IPS DF 19.7 (cell line): ENCODE data around the gene VCAN.

ENCODE experiments used
- DNase-seq: peaks from one replicate; pipeline ENCODE4 v3.0.0-alpha.2; 2013; ENCODE audit warnings: low read depth, low spot score

Gene VCAN

DNA sequence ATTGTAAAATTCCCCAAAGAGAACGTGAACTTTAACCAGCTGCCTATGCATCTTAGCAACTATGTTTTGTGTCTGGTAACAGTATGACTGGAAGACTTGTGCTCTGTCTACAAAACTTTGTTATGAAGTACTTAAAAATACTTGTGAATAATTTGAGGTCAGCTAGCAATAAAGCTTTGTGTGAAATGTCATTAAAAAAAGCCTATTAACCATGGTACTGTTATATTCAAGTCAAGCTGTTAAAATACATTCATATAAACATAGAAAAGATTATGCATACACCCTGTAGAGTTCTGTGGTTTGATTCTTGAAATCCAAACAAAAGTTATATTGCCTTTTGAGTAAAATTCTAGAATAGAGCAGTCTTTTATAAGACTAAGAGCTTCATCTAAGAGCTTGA, 60.1 kb downstream of the VCAN start:
- no peak for DNase-seq

DNA sequence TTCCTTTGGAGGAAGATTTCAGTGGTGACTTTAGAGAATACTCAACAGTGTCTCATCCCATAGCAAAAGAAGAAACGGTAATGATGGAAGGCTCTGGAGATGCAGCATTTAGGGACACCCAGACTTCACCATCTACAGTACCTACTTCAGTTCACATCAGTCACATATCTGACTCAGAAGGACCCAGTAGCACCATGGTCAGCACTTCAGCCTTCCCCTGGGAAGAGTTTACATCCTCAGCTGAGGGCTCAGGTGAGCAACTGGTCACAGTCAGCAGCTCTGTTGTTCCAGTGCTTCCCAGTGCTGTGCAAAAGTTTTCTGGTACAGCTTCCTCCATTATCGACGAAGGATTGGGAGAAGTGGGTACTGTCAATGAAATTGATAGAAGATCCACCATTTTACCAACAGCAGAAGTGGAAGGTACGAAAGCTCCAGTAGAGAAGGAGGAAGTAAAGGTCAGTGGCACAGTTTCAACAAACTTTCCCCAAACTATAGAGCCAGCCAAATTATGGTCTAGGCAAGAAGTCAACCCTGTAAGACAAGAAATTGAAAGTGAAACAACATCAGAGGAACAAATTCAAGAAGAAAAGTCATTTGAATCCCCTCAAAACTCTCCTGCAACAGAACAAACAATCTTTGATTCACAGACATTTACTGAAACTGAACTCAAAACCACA, 67.4 kb downstream of the VCAN start:
- no peak for DNase-seq

DNA sequence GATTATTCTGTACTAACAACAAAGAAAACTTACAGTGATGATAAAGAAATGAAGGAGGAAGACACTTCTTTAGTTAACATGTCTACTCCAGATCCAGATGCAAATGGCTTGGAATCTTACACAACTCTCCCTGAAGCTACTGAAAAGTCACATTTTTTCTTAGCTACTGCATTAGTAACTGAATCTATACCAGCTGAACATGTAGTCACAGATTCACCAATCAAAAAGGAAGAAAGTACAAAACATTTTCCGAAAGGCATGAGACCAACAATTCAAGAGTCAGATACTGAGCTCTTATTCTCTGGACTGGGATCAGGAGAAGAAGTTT, 67.9 kb downstream of the VCAN start:
- no peak for DNase-seq

DNA sequence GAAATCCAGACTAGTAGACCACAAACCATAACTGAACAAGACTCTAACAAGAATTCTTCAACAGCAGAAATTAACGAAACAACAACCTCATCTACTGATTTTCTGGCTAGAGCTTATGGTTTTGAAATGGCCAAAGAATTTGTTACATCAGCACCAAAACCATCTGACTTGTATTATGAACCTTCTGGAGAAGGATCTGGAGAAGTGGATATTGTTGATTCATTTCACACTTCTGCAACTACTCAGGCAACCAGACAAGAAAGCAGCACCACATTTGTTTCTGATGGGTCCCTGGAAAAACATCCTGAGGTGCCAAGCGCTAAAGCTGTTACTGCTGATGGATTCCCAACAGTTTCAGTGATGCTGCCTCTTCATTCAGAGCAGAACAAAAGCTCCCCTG, 68.6 kb downstream of the VCAN start:
- DNase-seq, result no peak

DNA sequence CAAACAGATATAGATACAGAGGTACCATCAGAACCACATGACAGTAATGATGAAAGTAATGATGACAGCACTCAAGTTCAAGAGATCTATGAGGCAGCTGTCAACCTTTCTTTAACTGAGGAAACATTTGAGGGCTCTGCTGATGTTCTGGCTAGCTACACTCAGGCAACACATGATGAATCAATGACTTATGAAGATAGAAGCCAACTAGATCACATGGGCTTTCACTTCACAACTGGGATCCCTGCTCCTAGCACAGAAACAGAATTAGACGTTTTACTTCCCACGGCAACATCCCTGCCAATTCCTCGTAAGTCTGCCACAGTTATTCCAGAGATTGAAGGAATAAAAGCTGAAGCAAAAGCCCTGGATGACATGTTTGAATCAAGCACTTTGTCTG, 69.2 kb downstream of the VCAN start:
- DNase-seq, result no peak

DNA sequence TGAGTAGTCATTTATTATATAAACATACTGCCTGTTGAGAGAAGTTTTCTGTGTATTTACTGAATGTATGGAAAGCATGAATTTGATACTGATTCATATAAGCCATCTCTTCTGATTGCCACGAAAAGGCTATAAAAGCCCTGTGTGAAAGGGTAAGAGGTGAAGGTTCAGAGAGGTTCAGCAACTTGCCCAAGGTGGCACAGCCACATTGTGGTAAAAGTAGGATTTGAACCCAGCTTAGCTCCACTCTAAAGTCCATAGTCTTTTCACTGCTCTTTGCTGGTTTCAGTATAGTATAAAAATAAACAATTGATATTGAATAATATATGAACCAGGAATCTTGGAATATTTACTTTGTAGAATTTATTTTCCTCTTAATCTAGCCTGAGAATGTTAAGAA, 71.3 kb downstream of the VCAN start:
- no peak for DNase-seq

DNA sequence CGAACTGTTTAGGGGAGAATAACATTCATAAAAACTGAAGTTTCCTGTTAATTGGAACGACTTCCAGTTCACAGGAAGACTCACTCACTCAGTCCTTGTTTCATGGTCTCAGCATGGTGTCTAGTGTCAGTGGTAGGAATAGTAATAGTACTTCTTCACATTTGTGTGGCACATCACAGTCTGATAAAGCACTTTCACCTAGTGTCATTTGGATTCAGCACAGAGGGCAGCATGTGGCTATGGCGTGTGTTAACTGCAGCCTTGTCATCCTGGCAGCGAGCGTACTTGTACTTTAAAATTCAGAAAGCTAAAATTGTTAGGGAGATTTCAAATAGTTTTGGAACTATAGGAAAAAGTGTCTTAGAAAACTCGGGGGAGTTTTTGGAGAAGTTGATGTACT, 72.4 kb downstream of the VCAN start:
- no peak for DNase-seq

DNA sequence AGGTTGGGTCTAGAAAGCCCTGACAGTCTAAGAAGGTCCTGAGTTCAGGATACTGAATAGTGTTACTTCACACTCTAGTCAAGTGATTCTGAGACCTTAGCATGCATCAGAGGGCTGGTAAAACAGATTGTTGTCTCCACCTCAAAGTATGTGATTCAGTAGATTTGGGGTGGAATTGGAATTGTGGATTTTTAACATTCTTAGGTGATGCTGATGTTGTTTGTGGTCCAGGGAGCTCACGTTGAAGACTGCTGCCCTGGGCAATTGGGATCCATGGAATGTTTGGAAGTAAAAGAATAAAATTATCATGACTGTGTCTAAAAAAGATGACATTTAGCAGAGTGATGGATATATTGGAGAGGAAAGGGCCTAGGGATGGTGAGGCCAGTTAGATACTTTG, 75.6 kb downstream of the VCAN start:
- no peak for DNase-seq

DNA sequence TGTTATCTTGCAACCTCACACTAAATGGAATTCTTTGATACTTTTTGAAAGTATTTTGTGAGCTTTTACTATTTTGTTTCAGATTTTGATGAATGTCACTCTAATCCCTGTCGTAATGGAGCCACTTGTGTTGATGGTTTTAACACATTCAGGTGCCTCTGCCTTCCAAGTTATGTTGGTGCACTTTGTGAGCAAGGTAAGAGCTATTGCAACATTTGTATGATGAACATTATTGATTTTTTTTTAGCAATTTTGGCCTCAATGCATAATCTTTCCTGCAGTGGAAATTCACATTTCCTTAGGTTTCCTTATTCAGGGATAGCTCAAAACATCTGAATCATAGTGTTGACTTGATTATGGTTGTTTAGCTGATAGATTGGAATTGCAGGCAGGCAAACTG, 76.3 kb downstream of the VCAN start:
- no peak for DNase-seq

DNA sequence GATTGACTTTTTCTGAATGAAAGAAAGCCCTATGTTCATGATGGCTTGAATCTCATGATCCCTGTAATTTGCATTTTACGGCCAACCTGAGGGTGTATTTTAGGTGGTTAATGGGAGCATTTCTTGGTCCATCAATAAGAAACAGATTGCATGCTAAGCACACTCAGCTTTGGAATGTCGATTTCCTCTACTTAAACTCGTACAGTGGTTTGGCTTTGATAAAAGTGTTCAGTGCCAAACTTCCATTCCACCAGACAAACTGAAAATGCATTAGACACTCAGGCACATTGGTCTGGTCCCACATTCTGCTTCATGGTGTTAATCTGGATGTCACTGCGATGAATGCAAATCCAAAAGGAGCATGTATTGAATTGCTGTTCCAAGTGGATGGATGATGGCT, 77.0 kb downstream of the VCAN start:
- no peak for DNase-seq

DNA sequence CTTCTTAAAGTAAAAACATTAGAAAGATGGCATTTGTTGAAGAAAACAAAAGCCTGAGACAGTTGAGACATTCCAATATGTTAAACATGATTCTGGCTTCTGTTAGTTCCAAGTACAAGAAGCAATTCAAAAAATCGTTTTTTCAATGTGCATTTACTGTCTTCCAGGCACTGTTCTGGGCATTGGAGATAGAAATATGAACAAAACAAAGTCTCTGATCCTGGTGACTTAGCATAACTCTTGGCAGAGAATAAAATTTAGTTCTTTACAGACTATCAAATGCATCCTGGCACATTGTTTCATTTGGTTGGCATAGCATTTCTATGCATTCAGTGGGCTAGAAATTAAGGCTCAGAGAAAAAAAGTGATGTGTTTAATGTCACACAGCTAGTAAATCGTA, 77.5 kb downstream of the VCAN start:
- DNase-seq, result no peak

DNA sequence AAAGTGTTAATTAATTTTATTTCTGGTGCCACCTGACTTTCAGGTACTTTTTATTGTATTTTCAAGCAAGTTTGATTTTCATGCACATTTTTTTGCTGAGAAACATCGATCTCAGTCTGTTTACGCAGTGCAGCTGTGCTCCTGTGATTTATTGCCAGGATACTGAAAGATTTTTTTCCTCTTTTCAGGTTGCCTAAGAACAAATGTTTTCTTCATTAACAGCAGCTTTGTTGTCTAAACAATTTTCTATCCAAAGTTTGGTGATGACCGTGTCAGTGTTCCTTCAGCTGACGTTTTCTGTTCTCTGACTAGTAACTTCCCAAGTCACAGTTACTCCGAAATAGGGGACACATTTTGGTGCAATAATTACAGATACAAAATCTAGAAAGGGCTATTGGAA, 78.1 kb downstream of the VCAN start:
- no peak for DNase-seq

DNA sequence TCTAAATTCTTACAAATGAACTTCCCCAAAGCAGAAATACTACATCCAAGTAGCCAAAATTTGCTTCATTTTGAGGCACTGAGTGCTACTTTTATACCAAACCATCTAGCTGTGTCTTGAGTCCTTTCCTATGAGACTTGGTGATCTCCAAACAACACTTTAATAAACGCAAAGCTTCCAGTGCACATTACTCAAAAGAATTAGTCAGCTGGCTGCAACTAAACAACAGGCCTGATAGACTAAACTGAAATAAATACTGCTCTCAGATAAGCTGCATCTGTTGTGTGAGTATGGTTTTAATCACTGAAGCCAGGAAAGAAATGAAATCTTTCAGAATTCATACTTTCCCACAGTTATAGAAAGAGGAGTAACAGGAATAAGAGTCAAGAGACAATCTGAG, 80.3 kb downstream of the VCAN start:
- DNase-seq, result no peak

DNA sequence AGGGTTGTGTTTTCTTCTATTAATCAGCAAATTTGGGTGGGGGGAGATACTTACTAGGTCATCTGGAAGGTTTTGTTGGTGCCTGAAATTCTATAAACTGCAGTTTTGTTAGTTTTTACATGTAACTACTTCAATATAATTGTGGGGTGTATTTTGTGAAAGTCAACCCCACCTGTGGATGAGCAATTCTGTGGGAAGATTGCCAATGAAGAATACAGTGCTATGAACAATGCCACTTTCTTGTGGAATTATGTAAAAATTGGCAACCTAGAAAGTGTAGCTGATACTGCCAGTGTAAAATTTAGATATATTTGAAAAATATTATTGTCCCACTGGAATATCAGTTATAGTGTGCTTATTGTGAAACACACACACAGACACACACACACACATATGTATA, 80.7 kb downstream of the VCAN start:
- DNase-seq, result no peak

DNA sequence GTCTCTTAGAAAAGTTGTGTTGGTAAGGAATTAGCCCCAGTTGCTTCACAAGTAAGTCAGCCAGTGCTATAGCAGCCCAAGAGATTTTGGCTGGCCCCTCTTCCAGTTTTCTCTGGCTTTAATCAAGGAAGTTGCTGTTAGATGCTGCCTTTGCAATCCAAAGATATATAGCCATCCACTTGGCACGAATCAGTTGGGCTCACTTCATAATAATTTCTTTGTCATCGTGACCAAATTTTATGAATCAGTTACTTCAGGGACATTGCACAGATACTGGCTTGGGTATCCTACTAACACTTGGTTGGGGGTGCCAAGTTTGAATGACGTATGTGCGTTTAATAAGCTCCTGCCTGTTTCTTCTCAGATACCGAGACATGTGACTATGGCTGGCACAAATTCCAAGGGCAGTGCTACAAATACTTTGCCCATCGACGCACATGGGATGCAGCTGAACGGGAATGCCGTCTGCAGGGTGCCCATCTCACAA, 81.5 kb downstream of the VCAN start:
- no peak for DNase-seq

DNA sequence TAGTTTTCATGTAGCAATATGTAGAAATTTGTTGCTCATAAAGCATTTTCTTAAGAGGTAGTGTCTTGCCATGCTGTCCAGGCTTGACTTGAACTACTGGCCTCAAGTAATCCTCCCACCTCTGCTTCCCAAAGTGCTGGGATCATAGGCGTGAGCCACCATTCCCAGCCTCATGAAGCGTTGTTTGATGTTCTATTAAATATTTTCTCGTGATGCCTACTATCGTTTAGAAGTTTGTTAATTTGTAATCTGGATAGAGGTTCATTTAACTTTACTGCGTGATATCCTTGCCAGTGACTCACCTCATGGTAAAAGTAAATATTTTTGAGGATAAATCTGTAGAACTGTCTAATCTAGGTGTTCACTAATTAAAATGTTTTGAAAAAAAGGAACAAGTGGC, 82.6 kb downstream of the VCAN start:
- no peak for DNase-seq

DNA sequence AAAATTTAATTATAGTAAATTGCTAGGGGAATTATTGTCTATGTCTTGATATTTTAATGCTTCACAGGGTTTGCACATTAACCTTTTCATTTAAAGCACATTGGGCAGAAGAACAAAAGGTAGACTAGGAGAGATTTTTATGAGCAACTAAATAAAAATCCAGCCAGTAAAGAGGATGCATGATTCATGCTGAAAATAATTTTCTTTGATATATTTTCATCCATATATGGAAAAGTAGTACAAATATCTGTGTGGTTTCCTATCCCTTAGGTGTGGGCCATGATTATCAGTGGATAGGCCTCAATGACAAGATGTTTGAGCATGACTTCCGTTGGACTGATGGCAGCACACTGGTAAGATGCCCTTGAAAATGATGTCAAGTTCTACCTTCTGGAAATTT, 83.1 kb downstream of the VCAN start:
- DNase-seq, result no peak

DNA sequence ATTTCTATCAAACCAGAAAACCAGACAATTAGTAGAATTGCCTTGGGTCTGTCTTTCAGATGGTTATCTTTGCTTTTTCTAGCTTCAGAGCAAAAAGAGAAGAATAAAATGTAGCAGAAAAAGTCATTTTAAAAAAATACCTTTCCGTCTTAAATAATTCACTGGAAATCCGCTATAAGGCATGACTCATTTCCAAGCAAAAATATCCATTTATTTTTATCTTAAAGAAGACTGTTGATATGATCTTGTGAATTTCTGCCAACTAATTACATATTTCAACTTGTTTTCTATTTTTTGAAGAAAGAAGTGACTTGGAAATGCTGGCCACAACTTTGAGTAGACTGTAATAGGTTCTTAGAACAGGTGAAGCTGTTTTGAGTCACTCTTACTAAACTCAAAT, 83.7 kb downstream of the VCAN start:
- no peak for DNase-seq

DNA sequence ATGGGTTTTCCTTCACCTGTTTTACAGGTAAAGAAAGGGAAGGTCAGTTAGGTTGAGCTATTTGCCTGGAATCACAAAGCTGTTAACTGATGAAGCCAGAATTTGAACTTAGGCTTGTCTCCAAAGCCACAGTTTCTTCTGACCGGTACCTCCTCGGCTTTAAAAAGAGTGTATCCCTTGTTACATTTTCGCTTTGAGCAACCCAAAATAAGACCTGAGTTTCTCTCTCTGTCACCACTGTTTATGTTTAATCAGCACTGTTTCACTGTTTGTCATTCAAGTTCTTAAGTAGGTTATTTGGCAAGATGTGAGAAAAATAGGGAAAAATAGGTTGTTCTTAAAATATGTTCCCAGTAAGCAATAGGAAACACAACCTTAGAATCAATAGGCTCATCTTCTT, 84.6 kb downstream of the VCAN start:
- no peak for DNase-seq

DNA sequence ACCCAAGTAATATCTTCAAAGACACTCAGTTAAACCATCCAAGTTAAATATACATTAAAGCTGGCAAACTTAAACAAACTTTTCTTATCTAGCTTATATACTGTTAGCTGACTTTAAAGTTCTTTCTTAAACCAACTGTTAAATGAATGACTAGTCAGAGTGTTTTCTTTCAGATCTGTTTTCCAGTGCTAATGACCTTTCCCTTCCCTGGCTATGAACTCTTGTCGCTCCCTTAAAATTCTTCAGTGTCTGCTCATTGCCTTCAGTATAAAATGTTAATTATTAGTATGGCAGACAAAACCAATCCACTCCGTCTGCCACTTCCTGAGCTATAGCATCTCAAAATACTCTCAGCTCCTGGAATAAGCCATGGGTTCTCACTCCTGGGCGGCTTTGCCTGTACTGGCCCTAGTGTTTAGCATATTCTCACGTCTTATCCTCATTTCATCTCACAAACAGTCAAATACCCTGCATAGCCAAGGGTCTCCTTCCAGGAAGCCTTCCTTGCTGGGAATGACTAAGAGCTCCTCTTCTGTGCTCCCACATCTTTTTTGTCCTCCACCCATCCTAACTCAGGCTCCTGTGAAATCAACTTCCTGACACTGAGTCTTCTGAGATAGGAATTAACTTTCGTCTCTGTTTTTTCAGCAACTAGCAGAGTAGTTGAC, 87.7 kb downstream of the VCAN start:
- DNase-seq, result no peak

DNA sequence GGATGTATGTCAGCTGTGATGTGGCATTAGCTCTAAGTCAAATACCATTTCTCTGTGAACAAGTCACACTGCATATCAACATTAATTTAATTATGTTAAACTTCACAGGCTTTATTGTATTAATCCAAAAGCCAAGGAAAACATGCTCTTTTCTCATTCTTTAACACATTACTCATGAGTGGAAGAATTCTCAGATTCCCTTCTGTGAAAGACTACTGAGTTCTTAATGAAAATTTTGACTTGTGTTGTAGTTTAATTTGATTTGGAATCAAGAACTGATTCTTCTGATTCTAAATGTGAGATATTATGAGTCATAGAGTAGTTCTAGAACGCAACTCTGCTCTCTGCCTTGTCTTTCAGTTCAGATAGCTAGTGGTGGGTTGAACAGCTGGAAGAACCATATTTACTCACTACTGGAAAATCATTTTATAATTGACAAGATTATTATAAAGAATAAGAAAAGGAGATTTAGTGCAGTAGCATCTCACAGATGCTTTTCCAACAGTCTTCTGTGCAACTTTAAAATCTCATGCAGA, 90.6 kb downstream of the VCAN start:
- DNase-seq, result no peak

DNA sequence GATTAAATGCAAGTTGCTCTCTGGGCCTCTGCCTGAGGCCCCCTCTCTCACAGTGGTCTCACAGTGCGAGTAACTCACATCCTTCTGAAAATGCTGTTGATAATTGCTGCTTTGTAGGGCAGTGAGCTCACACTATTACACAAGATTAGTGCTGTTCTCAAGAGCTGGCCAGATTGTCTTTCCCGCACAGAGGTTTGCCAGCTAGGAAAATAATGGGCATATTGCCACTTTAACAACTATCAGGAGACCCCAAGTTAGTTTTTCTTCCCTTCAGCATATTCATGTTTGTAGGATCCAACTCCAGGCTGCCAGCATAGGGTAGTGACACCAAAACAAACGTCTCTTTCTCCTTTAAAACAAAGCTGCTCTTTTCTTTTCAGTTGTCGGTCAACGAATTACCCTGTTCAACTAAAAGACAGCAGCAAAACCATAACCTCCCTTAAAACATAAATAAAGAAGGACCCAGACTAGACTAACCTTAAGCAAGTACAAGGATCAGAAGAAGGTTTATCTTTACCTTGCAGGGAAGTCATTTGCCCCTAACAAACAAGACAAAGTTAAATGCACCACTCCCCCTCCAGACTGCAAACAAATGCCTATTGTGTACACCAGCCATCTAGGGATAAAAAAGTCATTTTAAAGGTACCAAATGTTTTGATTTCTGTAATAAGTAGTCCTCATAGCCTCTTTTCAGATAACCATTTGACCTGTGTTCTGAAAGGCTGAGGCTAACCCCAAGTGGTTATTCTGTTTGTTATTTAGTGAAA, 91.4 kb downstream of the VCAN start:
- no peak for DNase-seq

DNA sequence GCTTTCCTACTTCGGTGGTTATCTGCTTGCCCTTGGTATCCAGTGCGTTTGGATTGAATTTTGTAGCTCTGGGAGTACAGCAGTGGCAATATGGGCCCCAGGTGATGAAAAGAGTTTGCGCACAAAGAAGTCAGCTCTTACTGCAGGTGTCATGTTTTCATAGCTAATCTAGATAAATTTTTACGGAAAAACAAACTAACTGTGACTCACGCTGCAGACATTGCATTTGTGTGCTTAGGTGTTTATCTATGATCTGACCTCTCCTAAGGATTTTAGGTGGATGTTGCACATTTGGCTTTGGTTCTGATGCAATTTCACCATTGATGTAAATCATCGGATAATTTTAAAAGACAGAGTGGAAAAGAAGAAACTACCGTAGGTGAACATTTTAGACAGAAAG, 92.1 kb downstream of the VCAN start:
- no peak for DNase-seq
